Pancreas (tissue), 10 donors: ENCODE data around the gene ESR2. TPM values are rescaled to one million over a fixed set of nuclear protein-coding genes. Genes with fewer than 3 reads are reported as not detected.
A peak's percentile ranks its signal among the peaks of the same experiment; 100 is the strongest.

ENCODE experiments used
- ATAC-seq, 4 donors: fragments of 200-7000 bp; cut with Tn5 transposase; one replicate each; pipeline versions ENCODE4 v1.8.0 to v1.9.1; 2020; ENCODE audit warnings: mild to moderate bottlenecking in 4 of 4, moderate library complexity in 4 of 4
- DNase-seq, 6 donors: peaks; one replicate each; pipeline ENCODE4 v3.0.0-alpha.2; 2020
- FAIRE-seq: peaks from 2 replicates; lab custom pipeline; 2012; peaks lifted over from hg19 to GRCh38; lab: Jason Lieb, UNC
- H3K27ac ChIP-seq, 4 donors: fragments of 200-600 bp; sonication (generic); 1 replicate in 3 of 4; 2 replicates in 1 of 4; pipeline versions ENCODE4 v1.5.0 to v1.8.0; 2020
- H3K27me3 ChIP-seq, 4 donors: fragments of 200-600 bp; one replicate each; pipeline ENCODE4 v1.8.0; 2021
- H3K36me3 ChIP-seq, 3 donors: fragments of 200-600 bp; sonication (generic) in 1 of 3; one replicate each; pipeline versions ENCODE4 v1.5.0 to v1.8.0; 2020 to 2021
- H3K4me1 ChIP-seq, 3 donors: fragments of 200-600 bp; one replicate each; pipeline ENCODE4 v1.8.0; 2021
- H3K4me3 ChIP-seq, 4 donors: fragments of 200-600 bp; sonication (generic) in 2 of 4; one replicate each; pipeline versions ENCODE4 v1.5.0 to v1.8.0; 2020 to 2021
- H3K9me3 ChIP-seq, 4 donors: fragments of 200-600 bp; one replicate each; pipeline ENCODE4 v1.8.0; 2021
- CTCF ChIP-seq, 4 donors: fragments of 200-600 bp; sonication (generic) in 3 of 4; IDR thresholded peaks; one replicate each; pipeline versions ENCODE4 v1.5.0 to v1.8.0; 2021; ENCODE audit warnings: antibody characterized with exemption in 4 of 4
- WGBS, 2 donors: extraction: QIAGEN DNeasy Blood & Tissue Kit; methylation state at CpG; one replicate each; pipeline ENCODE4 v1.1.7; 2013; 5-methylcytosine and 5-hydroxymethylcytosine counted together
- intact Hi-C, 3 donors: fragments of 100-400 bp; cut with DNase I; formaldehyde crosslinking; loops; one replicate each; pipeline versions ENCODE4 v1.11.1 to v1.14.2; 2022
- polyA plus RNA-seq, 2 donors: library from polyadenylated mRNA; stranded (reverse); fragments of 200-250 nt; gene quantifications; one replicate each; pipeline ENCODE4 v1.2.3, GENCODE V29; 2013
- total RNA-seq, 6 donors: library from RNA; stranded (reverse); fragmentation: NEBNext Ultra II Directional in 4 of 6; extraction: Animal tissue kit (Norgen Biotek cat#: 25700) in 4 of 6; gene quantifications; one replicate each; pipeline versions ENCODE4 v1.2.1 to v1.2.4, GENCODE V29; 2021 to 2023
- donor health status: healthy with polysubstance abuse.
- donor health status: DM: no; HTN: no; CAD: no; lungs with moderate emphysema.
- donor health status: DM: no; HTN: no; CAD: no.
- donor health status: control.
- donor health status: control.
- donor health status: Bipolar disorder and iron deficiency.
- donor health status: DM: yes; HTN: yes; CAD: no.
- donor health status: DM: no; HTN: no; CAD: no.
- donor health status: DM: no; HTN: no; CAD: no.
- donor health status: DM: yes; HTN: yes; CAD: no.

The ESR2 gene
- total and polyA plus RNA-seq, 8 donors: 0.08 to 0.78 (median 0.19) TPM

GRCh38 chr14:64292197-64292596 is 2.0 kb downstream of the ESR2 start:
- DNase-seq (no peak), ATAC-seq (no peak), FAIRE-seq (no peak)
- Histone ChIP-seq H3K4me1 (peaks cover 0 to 6% (median 0%) of the 10 kb centered on the region in 3 donors), H3K36me3 (no peaks in the 10 kb centered on the region), H3K27me3 (peaks cover 0 to 7% (median 0%) of the 10 kb centered on the region in 4 donors), H3K27ac (no peak overlapping the region), H3K9me3 (no peaks in the 10 kb centered on the region), H3K4me3 (no peak overlapping the region)
- WGBS, 2 donors: 78 to 79% methylated on average over 3 of the region's 3 CpGs
- intact Hi-C loops: loop anchor here in 1 of 3 donors (10.0 kb wide), 2 partner anchors 167 to 497 kb away; no protein-coding TSS in a partner anchor
- TF ChIP-seq CTCF (IDR thresholded peaks at IDR 0.05): no peak

DNA sequence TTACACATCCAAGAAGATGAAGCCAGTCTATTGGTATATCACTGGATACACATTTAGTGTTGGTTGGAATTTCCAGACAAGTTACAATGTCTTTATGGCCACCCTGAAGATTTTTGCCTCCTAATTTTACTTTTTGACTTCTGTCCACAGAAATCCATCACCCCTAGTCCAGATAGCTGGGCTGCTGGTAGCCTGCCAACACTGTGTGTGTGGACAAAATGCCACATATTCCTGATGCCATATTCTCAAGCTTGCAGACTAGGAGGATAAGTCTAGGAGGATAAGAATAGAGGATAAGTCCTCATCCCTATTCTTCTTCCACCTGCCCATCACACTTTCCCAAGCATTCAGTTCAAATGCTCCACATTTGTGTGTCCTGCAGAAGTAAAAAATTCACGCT is 4.6 kb downstream of the ESR2 start:
- TF ChIP-seq CTCF (IDR thresholded peaks at IDR 0.05): no peak
- ATAC-seq: no peak
- 96 to 100% methylated on average over 1 of the region's 1 CpG for WGBS, 2 donors
- Histone ChIP-seq H3K4me3 (no peak overlapping the region), H3K27me3 (peaks cover 0 to 7% (median 0%) of the 10 kb centered on the region in 4 donors), H3K36me3 (no peaks in the 10 kb centered on the region), H3K27ac (no peak overlapping the region), H3K9me3 (no peaks in the 10 kb centered on the region), H3K4me1 (peaks cover 0 to 6% (median 0%) of the 10 kb centered on the region in 3 donors)
- FAIRE-seq: no peak
- no peak for DNase-seq
- intact Hi-C loops: no loop called here

GRCh38 chr14:64281805-64282204 is 12.4 kb downstream of the ESR2 start:
- Histone ChIP-seq H3K36me3 (no peaks in the 10 kb centered on the region), H3K9me3 (no peaks in the 10 kb centered on the region), H3K4me3 (no peak overlapping the region), H3K4me1 (no peaks in the 10 kb centered on the region), H3K27me3 (no peaks in the 10 kb centered on the region), H3K27ac (no peak overlapping the region)
- WGBS, 2 donors: 75 to 80% methylated on average over 2 of the region's 2 CpGs
- FAIRE-seq: no peak
- intact Hi-C loops: no loop called here
- TF ChIP-seq CTCF (IDR thresholded peaks at IDR 0.05): no peak
- ATAC-seq: no peak
- no peak for DNase-seq

DNA sequence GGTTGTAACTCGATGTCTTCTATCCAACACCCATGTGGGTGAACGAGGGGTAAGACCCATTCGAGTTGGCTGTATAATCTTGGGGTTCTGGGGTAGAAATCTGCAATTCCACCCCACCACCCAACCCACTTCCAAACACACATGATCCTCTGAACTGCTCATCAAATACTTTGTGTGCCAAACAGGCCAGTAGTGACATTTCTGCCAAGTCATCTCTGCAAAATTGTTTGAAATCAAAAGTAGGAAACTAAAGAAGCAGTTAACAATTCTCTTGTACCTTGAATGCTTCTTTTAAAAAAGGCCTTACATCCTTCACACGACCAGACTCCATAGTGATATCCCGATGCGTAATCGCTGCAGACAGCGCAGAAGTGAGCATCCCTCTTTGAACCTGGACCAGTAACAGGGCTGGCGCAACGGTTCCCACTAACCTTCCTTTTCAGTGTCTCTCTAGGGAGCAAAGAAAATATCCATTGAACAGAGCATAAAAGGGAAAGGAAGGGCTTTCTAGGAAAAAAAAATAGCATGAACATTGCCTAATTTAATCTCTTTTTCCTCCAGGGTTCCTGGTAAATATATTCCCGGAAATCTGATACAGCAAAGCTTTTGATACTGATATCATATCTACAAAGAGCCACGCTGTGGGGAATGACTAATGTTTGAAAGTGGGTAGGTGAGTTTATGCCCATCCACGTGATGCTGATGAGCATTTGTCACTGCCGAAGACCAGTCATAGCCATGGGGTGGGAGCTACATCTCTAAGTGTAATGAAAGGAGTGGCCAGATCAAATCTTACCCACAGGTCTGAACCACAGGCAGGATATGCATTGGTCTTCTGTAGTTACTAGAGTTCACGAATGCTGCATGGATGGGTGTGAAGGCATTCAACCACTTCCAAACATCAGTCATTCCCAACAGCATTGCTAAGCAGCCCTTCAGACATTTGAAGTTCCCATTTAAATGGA is 14.2 kb downstream of the ESR2 start:
- H3K4me3 ChIP-seq: no peak overlapping the region
- peaks cover 0 to 4% (median 0%) of the 10 kb centered on the region in 4 donors for H3K27me3 ChIP-seq
- FAIRE-seq (no peak), ATAC-seq (peak in 3 of 4 donors; percentile 32 to 79 (median 47)), DNase-seq (no peak)
- no peaks in the 10 kb centered on the region for H3K9me3 ChIP-seq
- H3K36me3 ChIP-seq: no peaks in the 10 kb centered on the region
- no peak for TF ChIP-seq CTCF (IDR thresholded peaks at IDR 0.05)
- H3K27ac ChIP-seq: no peak overlapping the region
- H3K4me1 ChIP-seq: no peaks in the 10 kb centered on the region
- intact Hi-C loops: no loop called here
- WGBS, 2 donors: 72 to 76% methylated on average over 15 of the region's 15 CpGs

GRCh38 chr14:64278458-64278857 is 15.7 kb downstream of the ESR2 start:
- H3K9me3 ChIP-seq: no peaks in the 10 kb centered on the region
- ATAC-seq: no peak
- no peak overlapping the region for H3K27ac ChIP-seq
- H3K4me1 ChIP-seq: no peaks in the 10 kb centered on the region
- DNase-seq: no peak
- no peak for TF ChIP-seq CTCF (IDR thresholded peaks at IDR 0.05)
- H3K27me3 ChIP-seq: peaks cover 0 to 4% (median 0%) of the 10 kb centered on the region in 4 donors
- intact Hi-C loops: no loop called here
- no peak overlapping the region for H3K4me3 ChIP-seq
- WGBS, 2 donors: 80 to 82% methylated on average over 2 of the region's 2 CpGs
- H3K36me3 ChIP-seq: no peaks in the 10 kb centered on the region
- FAIRE-seq: no peak
